H9 (cell line): ENCODE results near the gene HTR2A. TPM values are rescaled to one million over a fixed set of nuclear protein-coding genes. Genes with fewer than 3 reads are reported as not detected.

Experiments
- DNase-seq: peaks from one replicate; pipeline ENCODE4 v3.0.0-alpha.2; 2017
- H2AFZ ChIP-seq: one replicate; pipeline ENCODE4 v1.6.1; 2013; ENCODE audit warnings: mild to moderate bottlenecking, low read length, control low read depth, moderate library complexity
- H2AK5ac ChIP-seq: 2 replicates; pipeline ENCODE4 v1.6.1; 2013; ENCODE audit warnings: low read length, control low read depth, mixed read lengths; ENCODE audit not compliant: insufficient read length
- H2BK120ac ChIP-seq: one replicate; pipeline ENCODE4 v1.6.1; 2013; ENCODE audit warnings: low read depth, mild to moderate bottlenecking, low read length, control low read depth, inconsistent platforms; ENCODE audit not compliant: poor library complexity, severe bottlenecking
- H2BK12ac ChIP-seq: 2 replicates; pipeline ENCODE4 v1.6.1; 2013; ENCODE audit warnings: low read length, control low read depth, mixed read lengths, low read depth; ENCODE audit not compliant: insufficient read length
- H2BK15ac ChIP-seq: 2 replicates; pipeline ENCODE4 v1.6.1; 2013; ENCODE audit warnings: low read depth, low read length, control low read depth
- H2BK20ac ChIP-seq: one replicate; pipeline ENCODE4 v1.6.1; 2013; ENCODE audit warnings: low read depth, mild to moderate bottlenecking, low read length, control low read depth, inconsistent platforms; ENCODE audit not compliant: poor library complexity, severe bottlenecking
- H2BK5ac ChIP-seq: 2 replicates; pipeline ENCODE4 v1.6.1; 2013; ENCODE audit warnings: low read length, control low read depth, mixed read lengths; ENCODE audit not compliant: insufficient read length
- H3K14ac ChIP-seq: 2 replicates; pipeline ENCODE4 v1.6.1; 2013; ENCODE audit warnings: low read length, control low read depth; ENCODE audit not compliant: insufficient read depth
- H3K18ac ChIP-seq: 2 replicates; pipeline ENCODE4 v1.6.1; 2013; ENCODE audit warnings: low read depth, mild to moderate bottlenecking, mixed read lengths, low read length, control low read depth; ENCODE audit not compliant: insufficient read length
- H3K23ac ChIP-seq: 2 replicates; pipeline ENCODE4 v1.6.1; 2013; ENCODE audit warnings: low read length, control low read depth, mixed read lengths, low read depth; ENCODE audit not compliant: insufficient read length
- H3K23me2 ChIP-seq: 2 replicates; pipeline ENCODE4 v1.6.1; 2013; ENCODE audit warnings: low read depth, mild to moderate bottlenecking, mixed read lengths, low read length, control low read depth; ENCODE audit not compliant: insufficient read length, poor library complexity, severe bottlenecking
- H3K27ac ChIP-seq: 2 replicates; pipeline ENCODE4 v1.5.1; 2013; ENCODE audit warnings: low read length, control low read depth, mixed read lengths, low read depth; ENCODE audit not compliant: insufficient read length
- H3K27me3 ChIP-seq: 2 replicates; pipeline ENCODE4 v1.6.1; 2013; ENCODE audit warnings: low read length, control low read depth, inconsistent platforms; ENCODE audit not compliant: insufficient read depth
- H3K4ac ChIP-seq: 2 replicates; pipeline ENCODE4 v1.6.1; 2013; ENCODE audit warnings: low read depth, mild to moderate bottlenecking, control low read depth, inconsistent platforms, low read length, moderate library complexity
- H3K4me1 ChIP-seq: 2 replicates; pipeline ENCODE4 v1.6.1; 2013; ENCODE audit warnings: low read length, control low read depth, inconsistent platforms; ENCODE audit not compliant: insufficient read depth
- H3K4me2 ChIP-seq: 2 replicates; pipeline ENCODE4 v1.6.1; 2013; ENCODE audit warnings: low read length, control low read depth, mixed read lengths; ENCODE audit not compliant: insufficient read length, insufficient read depth
- H3K56ac ChIP-seq: 2 replicates; pipeline ENCODE4 v1.6.1; 2013; ENCODE audit warnings: low read depth, mild to moderate bottlenecking, mixed read lengths, low read length, control low read depth; ENCODE audit not compliant: insufficient read length
- H3K79me1 ChIP-seq: 2 replicates; pipeline ENCODE4 v1.6.1; 2013; ENCODE audit warnings: low read depth, mild to moderate bottlenecking, moderate library complexity, low read length, control low read depth, inconsistent platforms; ENCODE audit not compliant: insufficient read depth, poor library complexity, severe bottlenecking
- H3K79me2 ChIP-seq: 2 replicates; pipeline ENCODE4 v1.6.1; 2013; ENCODE audit warnings: low read length, control low read depth, inconsistent platforms; ENCODE audit not compliant: insufficient read depth
- H3K9ac ChIP-seq: 2 replicates; pipeline ENCODE4 v1.6.1; 2013; ENCODE audit warnings: low read length, control low read depth, mixed read lengths; ENCODE audit not compliant: insufficient read length; ENCODE audit errors: extremely low read depth
- H3K9me3 ChIP-seq: one replicate; pipeline ENCODE4 v1.6.1; 2013; ENCODE audit warnings: low read depth, low read length, inconsistent platforms; ENCODE audit not compliant: control insufficient read depth
- H3T11ph ChIP-seq: one replicate; pipeline ENCODE4 v1.6.1; 2013; ENCODE audit warnings: mild to moderate bottlenecking, low read length, control low read depth, inconsistent platforms
- H4K20me1 ChIP-seq: one replicate; pipeline ENCODE4 v1.6.1; 2013; ENCODE audit not compliant: control insufficient read depth, insufficient read length, insufficient read depth
- H4K5ac ChIP-seq: 2 replicates; pipeline ENCODE4 v1.6.1; 2013; ENCODE audit warnings: low read depth, mild to moderate bottlenecking, mixed read lengths, low read length, control low read depth; ENCODE audit not compliant: insufficient read length
- H4K8ac ChIP-seq: replicated peaks from 2 replicates; pipeline ENCODE4 v1.6.1; 2013; ENCODE audit warnings: low read length, control low read depth, mixed read lengths, low read depth; ENCODE audit not compliant: insufficient read length
- H4K91ac ChIP-seq: 2 replicates; pipeline ENCODE4 v1.6.1; 2013; ENCODE audit warnings: low read depth, mild to moderate bottlenecking, moderate library complexity, mixed read lengths, low read length, control low read depth; ENCODE audit not compliant: insufficient read length
- H3K27ac Mint-ChIP-seq, 3 experiments: 2 replicates in 2 of 3; 3 replicates in 1 of 3; pipeline ENCODE4 v1.8.0; 2020 to 2021; ENCODE audit warnings: mixed read lengths in 3 of 3, mild to moderate bottlenecking in 1 of 3, moderate library complexity in 1 of 3
- H3K27me3 Mint-ChIP-seq: 2 replicates; pipeline ENCODE4 v1.8.0; 2021; ENCODE audit warnings: low read depth, mild to moderate bottlenecking, moderate library complexity, mixed read lengths
- H3K36me3 Mint-ChIP-seq, 3 experiments: 2 replicates in 2 of 3; 3 replicates in 1 of 3; pipeline ENCODE4 v1.8.0; 2020 to 2021; ENCODE audit warnings: low read depth in 3 of 3, mixed read lengths in 3 of 3; ENCODE audit not compliant: insufficient read depth in 1 of 3
- H3K4me1 Mint-ChIP-seq, 2 experiments: 2 replicates each; pipeline ENCODE4 v1.8.0; 2020; ENCODE audit warnings: mixed read lengths in 2 of 2
- H3K4me3 Mint-ChIP-seq, 2 experiments: 2 replicates in 1 of 2; 3 replicates in 1 of 2; pipeline ENCODE4 v1.8.0; 2020 to 2021; ENCODE audit warnings: mild to moderate bottlenecking in 2 of 2, mixed read lengths in 2 of 2, moderate library complexity in 1 of 2
- H3K9me3 Mint-ChIP-seq, 2 experiments: 2 replicates in 1 of 2; 3 replicates in 1 of 2; pipeline ENCODE4 v1.8.0; 2020; ENCODE audit warnings: mild to moderate bottlenecking in 2 of 2, mixed read lengths in 2 of 2, moderate library complexity in 1 of 2
- CTCF ChIP-seq: fragments of 200-600 bp; sonication (generic); conservative IDR thresholded peaks from 3 replicates; pipeline ENCODE4 v1.8.0; 2021; ENCODE audit warnings: antibody characterized with exemption, mild to moderate bottlenecking
- WGBS: extraction: QIAGEN DNeasy Blood & Tissue Kit; methylation state at CpG from one replicate; pipeline ENCODE4 v1.1.7; 2013; ENCODE audit warnings: missing lambda C conversion rate, low lambda C conversion rate, mixed read lengths; ENCODE audit not compliant: insufficient read length; ENCODE audit errors: extremely low coverage; 5-methylcytosine and 5-hydroxymethylcytosine counted together
- total RNA-seq: library from RNA; stranded (reverse); gene quantifications from 2 replicates; pipeline ENCODE4 v1.2.1, GENCODE V29; 2021

Gene HTR2A
- total RNA-seq, 1 experiment from 2014 or later: not detected

GRCh38 chr13:46881621-46882020, 15.2 kb downstream of the HTR2A start:
- Mint-ChIP-seq H3K9me3 (no peaks in the 10 kb centered on the region), H3K27me3 (no peaks in the 10 kb centered on the region), H3K27ac (no peak overlapping the region), H3K4me3 (no peak overlapping the region), H3K4me1 (peaks cover 6 to 8% of the 10 kb centered on the region in 2 experiments), H3K36me3 (no peaks in the 10 kb centered on the region)
- H3K27ac ChIP-seq: no peak overlapping the region
- no peak overlapping the region for H3K18ac ChIP-seq
- no peak overlapping the region for H2BK120ac ChIP-seq
- H3K4ac ChIP-seq: no peak overlapping the region
- no CpG with 5 or more reads among the region's 2 CpGs for WGBS
- TF ChIP-seq CTCF: no peak
- H4K91ac ChIP-seq: no peak overlapping the region
- no peak overlapping the region for H2AK5ac ChIP-seq
- H3K4me2 ChIP-seq: no peak overlapping the region
- no peaks in the 10 kb centered on the region for H3K27me3 ChIP-seq
- H3K14ac ChIP-seq: no peak overlapping the region
- H3K23ac ChIP-seq: no peak overlapping the region
- H2BK12ac ChIP-seq: no peak overlapping the region
- no peak overlapping the region for H2BK5ac ChIP-seq
- no peaks in the 10 kb centered on the region for H3K79me2 ChIP-seq
- no peak overlapping the region for H3K56ac ChIP-seq
- H2AFZ ChIP-seq: no peak overlapping the region
- H3K9ac ChIP-seq: no peak overlapping the region
- no peaks in the 10 kb centered on the region for H3K79me1 ChIP-seq
- H3K9me3 ChIP-seq: no peaks in the 10 kb centered on the region
- H2BK15ac ChIP-seq: no peak overlapping the region
- H4K5ac ChIP-seq: no peak overlapping the region
- no peak for DNase-seq
- H4K20me1 ChIP-seq: no peaks in the 10 kb centered on the region
- no peaks in the 10 kb centered on the region; the same call in 1 of the 2 replicates for H3K4me1 ChIP-seq
- no peaks in the 10 kb centered on the region for H3K23me2 ChIP-seq
- H2BK20ac ChIP-seq: no peak overlapping the region
- H3T11ph ChIP-seq: no peak overlapping the region
- H4K8ac ChIP-seq: no peak overlapping the region
